ENCODE data around the gene CRIM1.

GRCh38 chr2:36490749-36491148 is 135.2 kb downstream of the CRIM1 start:
- no peak for TF ChIP-seq CTCF (conservative IDR thresholded peaks at IDR 0.05)
- no peak for TF ChIP-seq EZH2 (IDR thresholded peaks at IDR 0.05; ENCODE audit: low read depth)

Data from PC-9 (cell line).